Measurements from ENCODE around the gene RAMP2.

The RAMP2 gene

GRCh38 chr17:42782166-42783061, 21.4 kb downstream of the RAMP2 start:
- in situ Hi-C loops (cut with MboI; ENCODE audit: low pct_unique_long_range_greater_than_20kb, low sequenced_read_pairs, unreplicated experiment), result no loop called here
- DNase-seq (ENCODE audit: low spot score), result no peak
- TF ChIP-seq CTCF (IDR thresholded peaks at IDR 0.05; ENCODE audit: extremely low read depth, insufficient read depth, missing control alignments), result no peak

GRCh38 chr17:42783062-42783790, 22.2 kb downstream of the RAMP2 start:
- in situ Hi-C loops (cut with MboI; ENCODE audit: low pct_unique_long_range_greater_than_20kb, low sequenced_read_pairs, unreplicated experiment), result no loop called here
- TF ChIP-seq CTCF (IDR thresholded peaks at IDR 0.05; ENCODE audit: extremely low read depth, insufficient read depth, missing control alignments), result no peak
- no peak for DNase-seq (ENCODE audit: low spot score)

- in situ Hi-C loops (cut with MboI; ENCODE audit: low pct_unique_long_range_greater_than_20kb, low sequenced_read_pairs, unreplicated experiment), result no loop called here
- DNase-seq (ENCODE audit: low spot score), result no peak
- TF ChIP-seq CTCF (IDR thresholded peaks at IDR 0.05; ENCODE audit: extremely low read depth, insufficient read depth, missing control alignments), result no peak
These were observed 22.7 kb downstream of the RAMP2 start for GRCh38 chr17:42783791-42784138.

- TF ChIP-seq CTCF (IDR thresholded peaks at IDR 0.05; ENCODE audit: extremely low read depth, insufficient read depth, missing control alignments), result no peak
- in situ Hi-C loops (cut with MboI; ENCODE audit: low pct_unique_long_range_greater_than_20kb, low sequenced_read_pairs, unreplicated experiment), result no loop called here
- DNase-seq (ENCODE audit: low spot score), result no peak
These were observed 23.4 kb downstream of the RAMP2 start for GRCh38 chr17:42784409-42784808.

GRCh38 chr17:42784811-42785592, 24.0 kb downstream of the RAMP2 start:
- in situ Hi-C loops (cut with MboI; ENCODE audit: low pct_unique_long_range_greater_than_20kb, low sequenced_read_pairs, unreplicated experiment), result no loop called here
- no peak for DNase-seq (ENCODE audit: low spot score)
- TF ChIP-seq CTCF (IDR thresholded peaks at IDR 0.05; ENCODE audit: extremely low read depth, insufficient read depth, missing control alignments), result no peak

GRCh38 chr17:42787266-42787665, 26.2 kb downstream of the RAMP2 start:
- in situ Hi-C loops (cut with MboI; ENCODE audit: low pct_unique_long_range_greater_than_20kb, low sequenced_read_pairs, unreplicated experiment), result no loop called here
- no peak for TF ChIP-seq CTCF (IDR thresholded peaks at IDR 0.05; ENCODE audit: extremely low read depth, insufficient read depth, missing control alignments)
- no peak for DNase-seq (ENCODE audit: low spot score)
